HAP-1 (cell line): ENCODE measurements around the gene ZNF283.
"Not testable (repeated sequence)": the region's sequence is repeated elsewhere in the genome, so short reads cannot be mapped to it uniquely, and the experiment has no call there.

Experiments
- DNase-seq, 2 experiments: peaks; one replicate each; pipeline ENCODE4 v3.0.0-alpha.2; 2016 to 2020; ENCODE audit warnings: low spot score in 2 of 2
- H3K27me3 ChIP-seq: fragments of 250-450 bp; sonication (Bioruptor Pico); 2 replicates; pipeline ENCODE4 v1.5.1; 2020; ENCODE audit warnings: low read depth, mild to moderate bottlenecking, moderate library complexity
- H3K36me3 ChIP-seq: fragments of 250-450 bp; sonication (Bioruptor Pico); replicated peaks from 2 replicates; pipeline ENCODE4 v1.5.1; 2020; ENCODE audit warnings: mild to moderate bottlenecking
- H3K4me1 ChIP-seq: fragments of 250-450 bp; sonication (Bioruptor Pico); 2 replicates; pipeline ENCODE4 v1.5.1; 2020; ENCODE audit warnings: mild to moderate bottlenecking
- H3K4me3 ChIP-seq: fragments of 250-450 bp; sonication (Bioruptor Pico); 2 replicates; pipeline ENCODE4 v1.5.1; 2020; ENCODE audit warnings: mild to moderate bottlenecking, moderate library complexity
- H3K9me3 ChIP-seq: fragments of 250-450 bp; sonication (Bioruptor Pico); 2 replicates; pipeline ENCODE4 v1.5.1; 2020; ENCODE audit warnings: mild to moderate bottlenecking, moderate library complexity
- in situ Hi-C: fragments of 300-500 bp; cut with MboI; formaldehyde crosslinking; loops from 3 replicates; pipeline ENCODE4 v1.14.3; 2020; ENCODE audit warnings: low sequenced_read_pairs, inconsistent platforms, mixed read lengths

ZNF283 gene

DNA sequence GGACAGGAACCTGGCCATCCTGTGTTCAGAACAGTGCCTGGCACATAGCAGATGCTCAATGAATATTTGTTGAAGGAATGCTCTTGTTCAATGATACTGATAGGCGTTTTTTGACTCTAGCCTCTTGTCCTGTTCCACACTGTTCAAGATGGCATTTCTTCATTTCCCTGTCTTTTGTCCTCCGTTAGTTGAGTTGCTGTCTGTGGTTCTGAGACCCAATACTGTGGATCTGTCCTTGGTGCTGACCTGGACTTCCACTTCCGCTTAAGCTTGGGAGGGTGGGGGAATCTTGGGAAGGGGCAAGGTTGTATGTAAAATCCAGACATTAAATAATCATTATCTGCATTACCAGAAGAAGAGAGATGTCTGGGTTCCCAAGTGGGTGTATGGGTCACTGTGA, 38.1 kb upstream of the ZNF283 start:
- DNase-seq = peak; percentile 9 to 46

GRCh38 chr19:43790587-43790986, 36.5 kb upstream of the ZNF283 start:
- no peak for DNase-seq
- Histone ChIP-seq H3K4me3 (no peak overlapping the region), H3K36me3 (no peaks in the 10 kb centered on the region), H3K9me3 (no peaks in the 10 kb centered on the region), H3K4me1 (no peaks in the 10 kb centered on the region), H3K27me3 (peaks cover 6% of the 10 kb centered on the region; the same call in 1 of the 2 replicates)
- in situ Hi-C loops = no loop called here

More for the DNA sequence above, 38.1 kb upstream of the ZNF283 start:
- Histone ChIP-seq H3K27me3 (peaks cover 6% of the 10 kb centered on the region; the same call in 1 of the 2 replicates), H3K36me3 (no peaks in the 10 kb centered on the region), H3K9me3 (no peaks in the 10 kb centered on the region), H3K4me1 (no peaks in the 10 kb centered on the region), H3K4me3 (no peak overlapping the region)
- in situ Hi-C loops = no loop called here

DNA sequence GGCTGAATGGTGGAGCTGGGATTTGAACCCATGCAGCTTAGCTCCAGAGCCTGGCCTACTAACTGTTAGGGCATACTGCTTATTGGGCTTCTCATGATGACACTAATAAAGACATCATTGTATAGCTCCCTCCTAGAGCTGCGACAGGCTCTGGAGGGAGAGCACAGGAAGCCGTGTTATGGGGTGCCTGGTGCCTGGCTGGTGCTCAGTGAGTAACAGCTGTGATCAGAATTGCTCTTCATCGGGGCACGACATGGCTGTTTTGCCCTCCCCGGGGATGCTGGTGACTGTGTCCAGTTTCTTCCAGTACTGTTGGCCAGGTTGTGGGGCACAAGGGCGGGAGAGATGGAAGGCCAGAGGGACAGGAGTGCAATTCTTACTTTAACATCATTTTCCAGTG, 30.0 kb upstream of the ZNF283 start:
- no peaks in the 10 kb centered on the region for H3K9me3 ChIP-seq
- in situ Hi-C loops = no loop called here
- peaks cover 3% of the 10 kb centered on the region; the same call in 1 of the 2 replicates for H3K27me3 ChIP-seq
- H3K36me3 ChIP-seq = no peaks in the 10 kb centered on the region
- no peak overlapping the region for H3K4me3 ChIP-seq
- DNase-seq = no peak
- no peaks in the 10 kb centered on the region for H3K4me1 ChIP-seq

DNA sequence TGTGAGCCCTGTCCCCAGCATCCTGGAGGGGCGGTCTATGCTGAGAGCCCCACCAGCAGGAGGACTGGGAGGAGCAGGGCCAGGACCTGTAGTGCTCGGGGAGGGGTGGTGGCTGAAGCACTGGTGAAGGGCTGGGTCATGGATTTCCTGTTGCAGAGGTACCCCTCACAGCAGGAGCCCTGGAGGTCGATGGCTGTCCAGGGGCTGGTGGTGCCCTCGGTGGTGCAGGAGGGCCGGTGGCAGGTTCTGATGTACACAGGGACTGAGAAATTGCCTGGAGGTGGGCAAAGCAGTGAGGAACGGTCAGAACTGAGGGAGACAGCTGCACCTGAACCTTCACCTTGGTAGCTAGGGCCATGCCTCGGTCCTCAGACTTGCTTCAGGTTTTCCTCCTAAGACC, 29.6 kb upstream of the ZNF283 start:
- H3K27me3 ChIP-seq = peaks cover 3% of the 10 kb centered on the region; the same call in 1 of the 2 replicates
- in situ Hi-C loops = no loop called here

GRCh38 chr19:43798026-43798545, 29.0 kb upstream of the ZNF283 start:
- H3K27me3 ChIP-seq = peaks cover 3% of the 10 kb centered on the region; the same call in 1 of the 2 replicates
- no peaks in the 10 kb centered on the region for H3K9me3 ChIP-seq
- in situ Hi-C loops = no loop called here
- DNase-seq = no peak
- H3K4me3 ChIP-seq = no peak overlapping the region
- no peaks in the 10 kb centered on the region for H3K4me1 ChIP-seq
- H3K36me3 ChIP-seq = no peaks in the 10 kb centered on the region

More for the DNA sequence above, 29.6 kb upstream of the ZNF283 start:
- Histone ChIP-seq H3K4me1 (no peaks in the 10 kb centered on the region), H3K9me3 (no peaks in the 10 kb centered on the region), H3K4me3 (no peak overlapping the region), H3K36me3 (no peaks in the 10 kb centered on the region)
- DNase-seq = no peak

DNA sequence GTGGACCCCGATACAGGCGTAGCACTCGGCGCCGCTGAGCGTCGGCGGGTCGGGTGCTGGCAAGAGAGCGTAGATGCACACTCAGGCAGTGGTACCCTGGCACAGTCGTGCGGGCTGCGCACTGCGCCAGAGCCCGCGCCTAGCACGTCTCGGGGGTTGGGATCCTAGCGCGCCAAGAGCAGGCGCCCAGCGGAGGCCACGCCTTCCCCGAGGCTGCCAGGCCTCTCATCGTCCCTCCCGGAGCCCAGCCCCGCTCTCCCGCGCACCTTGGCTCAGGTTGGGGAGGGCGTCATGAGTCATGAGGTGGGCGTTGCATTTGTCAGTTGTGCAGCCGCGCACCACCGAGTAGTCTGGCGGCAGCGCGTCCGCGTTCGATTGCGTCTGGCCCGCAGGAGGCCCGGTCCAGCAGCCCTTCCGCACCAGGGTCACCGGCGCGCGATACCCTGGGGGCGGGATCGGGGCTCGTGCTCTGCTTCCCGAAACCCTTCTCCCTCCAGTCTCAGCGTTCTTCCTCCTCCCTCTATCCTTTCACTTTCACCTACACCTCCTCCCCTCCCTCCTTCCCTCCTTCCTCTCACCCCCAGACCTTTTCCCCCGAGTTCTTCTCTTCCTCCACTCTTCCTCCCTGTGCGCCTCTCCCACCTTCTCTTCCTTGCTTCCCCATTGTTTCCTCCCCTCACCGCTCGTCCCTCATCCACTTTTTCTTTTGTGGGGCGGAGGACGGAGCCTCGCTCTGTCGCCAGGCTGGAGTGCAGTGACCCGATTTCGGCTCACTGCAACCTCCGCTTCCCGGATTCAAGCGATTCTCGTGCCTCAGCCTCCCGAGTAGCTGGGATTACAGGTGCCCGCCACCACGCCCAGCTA, 28.3 kb upstream of the ZNF283 start:
- Histone ChIP-seq H3K27me3 (no peaks in the 10 kb centered on the region), H3K9me3 (no peaks in the 10 kb centered on the region), H3K36me3 (no peaks in the 10 kb centered on the region), H3K4me3 (no peak overlapping the region), H3K4me1 (no peaks in the 10 kb centered on the region)
- DNase-seq = no peak
- in situ Hi-C loops = no loop called here

DNA sequence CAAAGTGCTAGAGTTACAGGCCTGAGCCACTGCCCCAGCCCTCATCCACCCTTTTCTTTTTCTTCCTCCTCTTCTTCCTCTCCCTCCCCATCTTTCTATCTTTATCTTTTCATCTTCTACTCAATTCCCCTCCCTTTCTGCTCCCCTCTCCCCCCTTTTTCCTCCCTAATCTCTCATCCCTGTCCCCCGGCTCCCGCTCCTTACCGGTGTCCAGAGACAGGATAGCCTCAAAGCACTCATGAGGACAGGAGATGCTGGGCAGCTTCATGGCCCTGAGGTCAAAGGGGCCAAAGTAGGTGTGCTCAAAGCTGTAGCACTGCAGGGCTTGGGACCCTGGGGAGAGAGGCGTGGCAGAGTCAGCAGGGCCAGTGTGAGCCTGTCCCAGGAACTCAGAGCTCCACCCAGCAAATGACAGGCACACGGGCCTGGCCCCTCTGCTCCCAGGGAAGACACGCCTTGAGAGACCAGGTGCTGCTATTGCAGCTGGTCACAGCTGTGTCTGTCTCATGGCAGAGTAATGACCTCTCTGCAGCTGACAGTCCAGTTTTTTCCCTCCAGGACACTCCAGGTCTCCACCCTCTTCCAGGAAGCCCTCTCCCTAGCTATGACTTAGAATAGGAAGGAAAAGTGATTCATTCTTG, 27.5 kb upstream of the ZNF283 start:
- in situ Hi-C loops = no loop called here
- H3K4me1 ChIP-seq = no peaks in the 10 kb centered on the region
- H3K4me3 ChIP-seq = no peak overlapping the region
- DNase-seq = no peak
- no peaks in the 10 kb centered on the region for H3K27me3 ChIP-seq
- no peaks in the 10 kb centered on the region for H3K36me3 ChIP-seq
- H3K9me3 ChIP-seq = no peaks in the 10 kb centered on the region

DNA sequence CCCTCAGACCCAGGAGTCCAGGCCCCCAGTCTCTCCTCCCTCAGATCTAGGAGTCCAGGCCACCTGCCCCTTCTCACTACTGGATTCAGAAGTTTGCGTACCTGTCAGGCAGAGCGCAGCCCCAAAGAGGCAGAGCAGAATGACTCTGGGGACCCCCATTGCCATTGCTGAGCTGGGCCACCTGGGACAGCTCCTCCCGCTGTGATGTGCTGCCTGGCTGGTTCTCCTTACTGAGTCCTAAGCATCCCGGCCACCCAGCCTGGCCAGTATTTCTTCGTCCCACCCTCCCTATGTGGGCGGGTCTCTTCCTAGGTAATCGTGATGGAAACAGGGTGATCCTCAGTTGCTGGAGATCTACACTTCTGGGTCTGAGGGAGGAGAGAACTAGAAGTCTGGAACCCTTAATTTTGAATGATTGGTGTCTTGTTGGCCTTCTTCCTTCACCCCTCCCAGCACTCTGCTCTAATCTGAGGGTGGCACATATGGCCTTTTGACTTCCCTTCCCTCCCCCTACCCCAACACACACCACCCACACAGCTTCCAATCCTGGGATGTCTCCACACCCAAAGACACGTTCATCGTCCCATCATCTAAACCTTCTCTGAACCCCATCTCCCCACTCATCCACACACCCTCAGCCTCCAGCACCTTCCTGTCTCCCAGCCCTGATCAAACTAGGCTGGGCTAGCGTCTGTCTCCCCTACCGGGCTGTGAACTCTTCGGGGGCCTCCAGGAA, 24.7 kb upstream of the ZNF283 start, which contains the start of gene LYPD5:
LYPD5 (minus strand) TSS at position 232 of the 736 bp plus-strand sequence; CDS start at position 165, 67 bp downstream.
- Histone ChIP-seq H3K4me3 (no peak within 1 kb of the TSS), H3K27me3 (no peaks in the 10 kb centered on the region), H3K9me3 (no peaks in the 10 kb centered on the region), H3K36me3 (no peaks in the 10 kb centered on the region), H3K4me1 (peaks cover 5% of the 10 kb centered on the region)
- in situ Hi-C loops = no loop called here
- DNase-seq = no peak

DNA sequence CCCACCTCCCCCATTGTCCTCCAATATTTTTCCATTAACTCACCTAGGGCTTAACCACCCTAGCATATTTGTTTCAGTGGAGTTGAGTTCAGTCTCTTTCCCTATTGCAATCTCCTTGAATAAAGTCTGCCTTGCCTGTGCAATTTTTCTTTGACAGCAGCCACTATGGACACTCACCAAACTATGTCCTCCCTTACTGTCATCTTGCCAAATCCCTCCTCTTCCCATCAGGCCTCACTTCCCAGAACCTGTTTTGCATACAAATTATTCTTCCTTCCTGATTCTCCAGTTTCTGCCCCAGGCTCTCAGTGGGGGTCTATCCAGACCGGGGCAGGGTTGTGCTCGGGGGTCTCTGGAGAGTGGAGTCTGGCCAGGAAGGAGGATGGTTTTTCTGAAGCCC, 22.7 kb upstream of the ZNF283 start:
- DNase-seq = no peak
- H3K4me3 ChIP-seq = no peak overlapping the region
- in situ Hi-C loops = no loop called here
- no peaks in the 10 kb centered on the region for H3K36me3 ChIP-seq
- peaks cover 5% of the 10 kb centered on the region for H3K4me1 ChIP-seq
- peaks cover 4% of the 10 kb centered on the region; the same call in 1 of the 2 replicates for H3K27me3 ChIP-seq
- H3K9me3 ChIP-seq = no peaks in the 10 kb centered on the region

DNA sequence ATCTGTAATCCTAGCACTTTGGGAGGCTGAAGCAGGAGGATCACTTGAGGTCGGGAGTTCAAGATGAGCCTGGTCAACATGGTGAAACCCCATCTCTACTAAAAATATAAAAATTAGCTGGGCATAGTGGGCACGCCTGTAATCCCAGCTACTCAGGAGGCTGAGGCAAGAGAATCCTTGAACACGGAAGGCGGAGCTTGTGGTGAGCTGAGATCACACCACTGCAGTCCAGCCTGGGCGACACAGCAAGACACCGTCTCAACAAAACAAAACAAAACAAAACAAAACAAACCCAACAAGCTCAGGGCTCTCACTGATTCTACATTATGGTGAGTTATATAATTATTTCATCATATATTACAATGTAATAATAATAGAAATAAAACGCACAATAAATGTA, 20.7 kb upstream of the ZNF283 start:
- H3K36me3 ChIP-seq, in situ Hi-C loops, H3K4me3 ChIP-seq, DNase-seq, H3K4me1 ChIP-seq, H3K27me3 ChIP-seq, H3K9me3 ChIP-seq: not testable (repeated sequence)

GRCh38 chr19:43806848-43807247, 20.3 kb upstream of the ZNF283 start:
- peak; percentile 25 for DNase-seq
- in situ Hi-C loops = no loop called here

GRCh38 chr19:43807651-43808050, 19.5 kb upstream of the ZNF283 start:
- no peaks in the 10 kb centered on the region for H3K36me3 ChIP-seq
- peaks cover 4% of the 10 kb centered on the region; the same call in 1 of the 2 replicates for H3K27me3 ChIP-seq
- no peak overlapping the region for H3K4me3 ChIP-seq
- H3K4me1 ChIP-seq = peaks cover 5% of the 10 kb centered on the region
- in situ Hi-C loops = no loop called here
- no peak for DNase-seq
- H3K9me3 ChIP-seq = no peaks in the 10 kb centered on the region; the same call in 1 of the 2 replicates

More at GRCh38 chr19:43806848-43807247, 20.3 kb upstream of the ZNF283 start:
- Histone ChIP-seq H3K4me3 (no peak overlapping the region), H3K9me3 (no peaks in the 10 kb centered on the region), H3K36me3 (no peaks in the 10 kb centered on the region), H3K27me3 (peaks cover 4% of the 10 kb centered on the region; the same call in 1 of the 2 replicates), H3K4me1 (peaks cover 5% of the 10 kb centered on the region)
